ENCODE results near the gene LRRC71.
"Not testable (repeated sequence)": the region's sequence is repeated elsewhere in the genome, so short reads cannot be mapped to it uniquely, and the experiment has no call there.

Gene LRRC71

GRCh38 chr1:156908541-156908940 lies 11.9 kb upstream of the LRRC71 start:
- DNase-seq, result no peak

- no peak for DNase-seq
Measured at GRCh38 chr1:156908955-156909354, 11.5 kb upstream of the LRRC71 start.

- no peak for DNase-seq
Measured at GRCh38 chr1:156909671-156910070, 10.8 kb upstream of the LRRC71 start.

- no peak for DNase-seq
Measured at GRCh38 chr1:156910309-156910782, 10.1 kb upstream of the LRRC71 start.

GRCh38 chr1:156911577-156912298 lies 8.7 kb upstream of the LRRC71 start:
- DNase-seq, result no peak

- DNase-seq, result no peak
Measured at GRCh38 chr1:156912310-156912709, 8.1 kb upstream of the LRRC71 start.

- DNase-seq, result no peak
Measured at GRCh38 chr1:156912861-156913808, 7.3 kb upstream of the LRRC71 start.

GRCh38 chr1:156913809-156914387 lies 6.5 kb upstream of the LRRC71 start:
- DNase-seq, result no peak

GRCh38 chr1:156914440-156914856 lies 6.0 kb upstream of the LRRC71 start:
- DNase-seq, result no peak

GRCh38 chr1:156921053-156921529 lies 659 bp downstream of the LRRC71 start:
- no peak for DNase-seq

- DNase-seq, result no peak
Measured at GRCh38 chr1:156922986-156923669, 2.7 kb downstream of the LRRC71 start.

GRCh38 chr1:156923670-156924477 lies 3.4 kb downstream of the LRRC71 start:
- DNase-seq, result peak; percentile 52

- DNase-seq, result no peak
Measured at GRCh38 chr1:156924478-156925153, 4.2 kb downstream of the LRRC71 start.

GRCh38 chr1:156925154-156926010 lies 5.0 kb downstream of the LRRC71 start:
- no peak for DNase-seq

- no peak for DNase-seq
Measured at GRCh38 chr1:156926175-156926574, 5.7 kb downstream of the LRRC71 start.

- not testable (repeated sequence) for DNase-seq
Measured at GRCh38 chr1:156926695-156927094, 6.3 kb downstream of the LRRC71 start.

GRCh38 chr1:156927215-156928042 lies 7.0 kb downstream of the LRRC71 start:
- DNase-seq, result peak; percentile 89

GRCh38 chr1:156928043-156928602 lies 7.7 kb downstream of the LRRC71 start:
- DNase-seq, result no peak
